HK-2 (cell line): ENCODE data around the gene MTOR.
A peak's percentile ranks its signal among the peaks of the same experiment; 100 is the strongest.
"Not testable (repeated sequence)": the region's sequence is repeated elsewhere in the genome, so short reads cannot be mapped to it uniquely, and the experiment has no call there.

ENCODE experiments used
- DNase-seq: peaks from one replicate; pipeline ENCODE4 v3.0.0-alpha.2; 2018; ENCODE audit not compliant: unreplicated experiment

MTOR gene

GRCh38 chr1:11107599-11107998 is 154.8 kb downstream of the MTOR start:
- no peak for DNase-seq

- DNase-seq = no peak
These were observed 156.8 kb downstream of the MTOR start for GRCh38 chr1:11105586-11105985.

- DNase-seq = no peak
These were observed 161.0 kb downstream of the MTOR start for GRCh38 chr1:11101347-11101746.

GRCh38 chr1:11100806-11101205 is 161.5 kb downstream of the MTOR start:
- DNase-seq = not testable (repeated sequence)

GRCh38 chr1:11100149-11100493 is 162.2 kb downstream of the MTOR start:
- no peak for DNase-seq

- DNase-seq = peak; percentile 94
These were observed 162.8 kb downstream of the MTOR start, which contains the start of gene EXOSC10 for GRCh38 chr1:11099310-11100148. TSS of gene EXOSC10 (minus strand) at chr1:11099869. CDS start at chr1:11099831, 38 bp downstream.

- no peak for DNase-seq
These were observed 163.4 kb downstream of the MTOR start for GRCh38 chr1:11098931-11099309.

GRCh38 chr1:11083784-11084183 is 178.6 kb downstream of the MTOR start:
- not testable (repeated sequence) for DNase-seq

GRCh38 chr1:11080931-11081330 is 181.4 kb downstream of the MTOR start:
- DNase-seq = no peak

- no peak for DNase-seq
These were observed 183.7 kb downstream of the MTOR start for GRCh38 chr1:11078631-11079030.

GRCh38 chr1:11073398-11073797 is 189.0 kb downstream of the MTOR start:
- DNase-seq = not testable (repeated sequence)

- no peak for DNase-seq
These were observed 190.0 kb downstream of the MTOR start for GRCh38 chr1:11072216-11072917.

GRCh38 chr1:11071463-11072215 is 190.7 kb downstream of the MTOR start:
- DNase-seq = no peak

- no peak for DNase-seq
These were observed 191.5 kb downstream of the MTOR start for GRCh38 chr1:11070876-11071275.

- DNase-seq = no peak
These were observed 193.5 kb downstream of the MTOR start for GRCh38 chr1:11068600-11069473.

GRCh38 chr1:11067716-11068599 is 194.4 kb downstream of the MTOR start:
- DNase-seq = no peak

GRCh38 chr1:11065796-11066195 is 196.6 kb downstream of the MTOR start:
- no peak for DNase-seq

GRCh38 chr1:11064942-11065341 is 197.4 kb downstream of the MTOR start:
- no peak for DNase-seq

GRCh38 chr1:11063937-11064537 is 198.3 kb downstream of the MTOR start:
- DNase-seq = not testable (repeated sequence)

- peak; percentile 39 for DNase-seq
These were observed 199.4 kb downstream of the MTOR start for GRCh38 chr1:11062965-11063401.
